Putamen (tissue), 1 donor: ENCODE data around the gene MSL3.

Experiments
- DNase-seq: peaks from one replicate; pipeline ENCODE4 v3.0.0-alpha.2; 2016; ENCODE audit warnings: low spot score

Gene MSL3, protein sequence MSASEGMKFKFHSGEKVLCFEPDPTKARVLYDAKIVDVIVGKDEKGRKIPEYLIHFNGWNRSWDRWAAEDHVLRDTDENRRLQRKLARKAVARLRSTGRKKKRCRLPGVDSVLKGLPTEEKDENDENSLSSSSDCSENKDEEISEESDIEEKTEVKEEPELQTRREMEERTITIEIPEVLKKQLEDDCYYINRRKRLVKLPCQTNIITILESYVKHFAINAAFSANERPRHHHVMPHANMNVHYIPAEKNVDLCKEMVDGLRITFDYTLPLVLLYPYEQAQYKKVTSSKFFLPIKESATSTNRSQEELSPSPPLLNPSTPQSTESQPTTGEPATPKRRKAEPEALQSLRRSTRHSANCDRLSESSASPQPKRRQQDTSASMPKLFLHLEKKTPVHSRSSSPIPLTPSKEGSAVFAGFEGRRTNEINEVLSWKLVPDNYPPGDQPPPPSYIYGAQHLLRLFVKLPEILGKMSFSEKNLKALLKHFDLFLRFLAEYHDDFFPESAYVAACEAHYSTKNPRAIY

DNA sequence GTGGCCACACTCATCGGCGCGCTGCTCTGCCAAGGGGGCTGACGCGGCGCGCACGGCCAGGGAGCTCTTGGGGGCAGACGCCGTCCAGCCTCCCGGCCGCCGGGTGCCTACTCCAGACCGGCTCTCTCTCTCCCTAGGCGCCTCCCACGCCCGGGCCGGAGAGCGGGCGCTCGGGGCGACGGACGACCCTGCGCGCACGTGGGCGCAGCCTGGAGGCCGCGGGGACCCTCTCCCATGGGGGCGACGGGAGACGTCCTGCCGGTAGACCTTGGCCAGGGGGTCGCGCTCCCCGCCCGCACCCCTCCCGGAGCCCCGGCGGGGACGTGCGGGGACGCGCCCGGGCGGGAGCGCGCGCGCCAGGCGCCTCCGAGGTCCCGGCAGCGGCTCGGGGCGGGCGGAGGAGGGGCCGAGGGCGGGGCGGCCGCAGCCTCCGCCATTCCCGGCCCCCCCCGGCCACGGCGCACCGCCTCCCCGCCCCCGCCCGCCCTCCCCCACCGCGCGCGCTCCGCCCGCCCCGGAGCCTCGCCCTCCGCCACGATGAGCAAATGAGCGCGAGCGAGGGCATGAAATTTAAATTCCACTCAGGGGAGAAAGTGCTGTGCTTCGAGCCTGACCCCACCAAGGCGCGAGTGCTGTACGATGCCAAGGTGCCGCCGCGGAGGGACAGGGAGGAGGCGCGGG, at the start of gene MSL3:
TSS of gene MSL3 (plus strand) at position 519 of the 681 bp plus-strand sequence. CDS start at position 546, 27 bp downstream.
- peak; percentile 74 for DNase-seq

- no peak for DNase-seq
Observed at GRCh38 chrX:11722304-11722703, 35.7 kb upstream of the MSL3 start.

DNA sequence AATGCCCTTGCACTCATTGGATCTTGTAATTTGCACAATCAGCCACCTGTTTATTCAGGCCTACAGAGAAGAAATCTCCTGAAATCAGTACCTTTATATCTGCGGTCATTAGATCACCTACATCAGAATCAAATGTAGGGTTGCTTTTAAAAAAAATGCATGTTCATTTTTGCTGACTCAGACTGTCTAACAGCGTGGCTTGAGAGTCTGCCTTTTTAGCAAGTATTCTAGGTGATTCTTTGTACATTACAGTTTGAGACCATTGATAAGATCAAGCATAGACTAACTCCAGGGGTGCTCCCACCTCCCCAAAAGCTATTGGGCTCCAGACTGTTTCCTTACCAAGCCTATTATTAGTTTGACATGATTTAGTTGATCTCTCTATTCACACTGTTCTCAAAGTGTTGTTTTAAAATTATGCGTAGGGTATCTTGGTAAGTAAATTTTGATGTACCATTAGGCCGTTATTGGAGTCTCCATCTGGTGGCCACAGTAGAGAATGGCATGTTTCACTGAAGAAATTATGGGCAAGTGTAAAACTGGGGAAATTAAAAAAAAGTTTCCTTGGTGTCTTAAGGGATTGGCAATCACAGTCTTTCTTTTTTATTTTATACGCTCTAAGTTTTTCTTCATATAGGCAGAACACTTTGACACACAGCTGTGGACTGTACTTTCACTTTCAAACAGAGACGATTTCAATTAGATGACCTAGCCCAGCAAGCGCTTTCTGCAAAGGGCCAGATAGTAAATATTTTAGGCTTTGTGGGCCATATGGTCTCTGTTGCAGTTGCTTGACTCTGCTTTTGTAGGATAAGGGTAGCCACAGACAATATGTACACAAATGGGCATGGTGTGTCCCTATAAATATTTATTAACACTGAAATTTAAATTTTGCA, 33.7 kb upstream of the MSL3 start:
- no peak for DNase-seq

DNA sequence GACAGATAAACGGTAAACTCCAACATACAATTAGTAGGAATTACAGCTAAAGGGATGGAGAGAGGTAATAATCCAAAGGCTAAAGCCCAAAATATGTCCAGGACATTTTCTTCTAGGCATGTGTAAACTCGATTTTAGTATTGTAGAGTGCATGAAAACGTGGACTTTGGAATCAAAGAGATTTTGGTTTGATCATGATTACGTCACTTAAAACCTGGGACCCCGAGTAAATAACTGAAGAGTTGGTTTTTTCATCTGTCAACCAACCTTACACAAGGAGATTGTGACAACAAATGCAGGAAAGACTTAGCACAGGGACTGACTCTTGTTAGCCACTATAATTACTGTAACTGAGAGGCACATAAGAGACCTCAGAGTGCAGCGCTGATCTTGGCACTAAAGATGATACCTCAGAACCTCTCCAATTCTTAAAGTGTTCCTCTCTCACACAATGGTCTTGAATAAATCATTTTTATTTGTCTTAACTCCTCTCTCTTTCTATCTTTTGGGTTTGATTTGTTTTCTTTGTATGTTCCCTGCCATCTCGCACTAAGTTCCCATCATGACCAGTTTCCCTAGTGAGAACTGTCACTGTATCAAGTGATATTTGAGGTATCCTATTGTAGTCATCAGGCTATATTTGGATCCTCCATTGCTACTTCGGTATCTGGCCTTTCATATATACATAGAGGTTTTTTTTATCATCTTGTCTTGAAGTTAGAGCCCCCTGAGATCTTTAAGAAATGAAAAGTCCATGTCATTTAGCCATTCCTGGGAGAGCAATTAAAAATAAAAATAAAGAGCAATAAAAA, 32.2 kb upstream of the MSL3 start:
- DNase-seq: no peak

DNA sequence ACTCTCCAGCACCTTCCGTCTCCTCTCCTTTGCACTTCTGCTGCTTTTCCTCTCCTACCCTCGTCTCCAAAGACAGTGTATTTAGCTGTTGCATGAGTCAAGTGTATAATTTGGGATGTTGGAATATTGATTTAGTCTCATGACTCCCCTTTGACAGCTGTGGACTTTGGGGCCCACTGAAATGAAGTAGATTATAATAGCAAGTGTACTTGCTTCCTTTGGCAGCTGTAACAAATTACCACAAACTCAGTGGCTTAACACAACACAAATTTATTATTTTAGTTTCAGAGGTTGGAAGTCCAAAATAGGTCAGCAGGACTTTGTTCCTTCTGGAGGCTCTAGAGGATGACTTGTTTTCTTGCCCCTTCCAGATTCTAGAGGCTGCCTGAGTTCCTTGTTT, 29.5 kb upstream of the MSL3 start:
- DNase-seq: no peak

DNA sequence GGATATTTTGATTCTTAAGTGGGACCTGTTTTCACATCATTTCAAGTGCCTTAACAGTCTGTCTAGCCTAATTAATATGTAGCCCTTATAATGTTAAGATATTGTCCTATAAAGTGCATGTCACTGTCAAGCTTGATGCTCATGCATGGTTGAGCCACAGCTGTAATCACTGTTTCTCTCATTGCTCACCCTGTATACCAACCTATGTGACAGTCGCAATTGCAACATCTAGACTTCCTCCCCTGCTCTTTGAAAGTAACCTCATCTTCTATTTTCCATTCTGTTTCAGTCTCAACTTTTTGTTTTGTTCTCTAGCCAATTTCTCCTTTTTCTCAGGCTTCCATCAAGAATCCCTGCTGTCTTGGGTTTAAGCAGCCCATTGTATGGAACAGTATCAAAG, 24.4 kb upstream of the MSL3 start:
- DNase-seq: no peak

DNA sequence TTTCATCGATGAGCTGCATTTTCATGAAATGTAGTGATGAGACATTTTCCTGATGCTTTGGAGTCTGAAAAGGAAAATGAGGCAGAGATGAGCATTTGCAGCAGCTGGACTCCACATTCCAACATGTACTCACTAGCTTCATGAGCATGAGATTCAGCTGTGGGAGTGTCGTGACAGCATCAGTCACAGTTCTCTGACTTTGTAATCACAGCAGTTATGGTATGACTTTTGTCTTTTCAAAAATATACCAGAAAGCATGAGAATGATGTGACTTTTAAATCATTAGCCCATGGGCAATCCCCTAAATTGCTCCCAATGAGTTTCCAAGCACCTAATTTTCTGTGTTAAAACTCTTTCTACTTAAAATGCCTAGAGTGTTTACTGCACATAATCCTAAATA, 18.3 kb upstream of the MSL3 start:
- DNase-seq: no peak

- DNase-seq: no peak
Observed at GRCh38 chrX:11740794-11741193, 17.2 kb upstream of the MSL3 start.

DNA sequence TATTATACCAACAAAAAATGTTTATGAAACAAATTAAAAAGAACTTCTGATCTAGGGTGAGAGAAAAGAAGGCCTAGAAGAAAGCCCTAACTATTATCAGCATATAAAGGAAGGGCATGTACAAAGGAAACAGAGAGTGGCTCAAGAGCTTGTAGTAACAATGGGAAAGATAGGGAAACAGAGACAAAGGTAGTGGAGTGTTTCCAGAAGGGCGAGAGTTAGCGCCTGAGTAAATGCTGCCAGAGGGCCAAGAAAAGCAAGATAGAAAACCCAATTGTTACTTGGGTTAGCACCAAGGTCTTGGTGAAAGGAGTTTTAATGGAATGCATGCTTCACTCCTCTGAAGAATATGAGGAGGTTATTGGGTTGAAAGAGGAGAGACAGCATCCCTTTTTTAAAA, 16.5 kb upstream of the MSL3 start:
- no peak for DNase-seq

DNA sequence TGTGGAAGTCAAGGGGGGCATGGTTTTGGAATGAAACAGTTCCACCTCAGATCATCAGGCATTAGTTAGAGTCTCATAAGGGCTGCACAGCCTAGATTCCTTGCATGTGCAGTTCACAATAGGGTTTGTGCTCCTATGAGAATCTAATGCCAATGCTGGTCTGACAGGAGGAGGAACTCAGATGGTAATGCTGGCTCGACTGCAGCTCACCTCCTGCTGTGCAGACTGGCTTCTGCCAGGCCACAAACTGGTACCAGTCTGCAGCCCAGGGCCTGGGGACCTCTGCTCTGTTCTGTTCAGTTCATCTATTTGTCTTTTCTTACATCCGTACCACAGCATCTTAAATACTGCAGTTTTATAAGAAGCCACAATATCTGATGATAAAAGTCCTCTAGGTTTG, 12.2 kb upstream of the MSL3 start:
- no peak for DNase-seq

DNA sequence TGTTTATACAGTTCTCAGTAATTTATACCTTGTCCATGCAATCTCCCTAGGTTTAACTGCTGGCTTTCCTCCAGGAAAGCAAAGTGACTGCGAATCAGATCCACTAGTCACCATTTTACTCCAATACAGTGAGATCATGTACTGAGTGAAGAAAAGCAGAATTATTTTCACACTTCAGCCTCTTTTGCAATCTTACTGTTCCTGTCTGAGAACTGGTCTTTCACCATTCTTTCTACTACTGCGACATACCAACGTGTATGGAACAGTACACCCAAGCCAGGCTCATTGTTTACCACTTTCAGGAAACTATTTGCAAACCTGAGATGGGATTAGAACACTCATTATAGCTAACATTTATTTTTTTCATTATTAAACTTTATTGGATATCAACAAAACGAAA, 8.0 kb upstream of the MSL3 start:
- DNase-seq: no peak

DNA sequence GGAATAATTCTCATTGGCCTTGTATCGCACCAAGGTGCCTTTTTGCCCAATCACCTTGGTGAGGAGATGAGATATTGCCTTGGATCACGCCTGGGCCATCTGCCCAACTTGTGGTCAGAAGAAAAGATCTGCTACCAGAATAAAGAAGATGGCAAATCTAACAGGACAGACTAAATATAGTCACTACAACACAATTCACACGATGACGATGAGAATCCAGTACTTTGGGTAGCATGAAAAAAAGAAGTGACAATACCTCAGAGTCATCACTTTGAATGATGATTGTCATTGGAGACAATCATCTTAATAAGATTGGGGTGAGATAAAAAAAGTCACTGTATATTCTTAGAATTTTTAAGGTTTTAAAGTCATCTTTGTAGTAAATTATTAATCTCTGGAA, 7.3 kb upstream of the MSL3 start:
- DNase-seq: no peak

GRCh38 chrX:11751261-11751660, 6.8 kb upstream of the MSL3 start:
- DNase-seq: no peak

DNA sequence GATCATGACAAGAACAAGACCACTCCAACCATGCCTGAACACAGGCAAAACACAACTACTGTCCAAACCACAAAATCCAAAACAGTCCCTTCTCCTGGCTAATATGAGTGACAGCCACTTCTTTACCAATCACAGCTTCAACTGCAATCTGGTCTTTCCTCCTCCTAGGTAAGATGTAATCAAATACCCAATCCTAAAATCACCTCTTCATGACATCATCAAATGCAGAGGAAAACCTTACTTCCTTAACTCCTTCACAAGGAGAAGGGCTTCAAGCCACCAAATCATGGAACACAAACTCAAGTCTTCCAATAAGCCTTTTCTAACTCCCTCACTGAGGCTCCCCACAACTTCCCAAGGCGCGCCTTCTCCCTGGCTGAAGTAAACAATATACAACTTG, 4.4 kb upstream of the MSL3 start:
- no peak for DNase-seq

- DNase-seq: no peak
Observed at GRCh38 chrX:11754958-11755645, 2.9 kb upstream of the MSL3 start.

- DNase-seq: no peak
Observed at GRCh38 chrX:11755724-11756123, 2.3 kb upstream of the MSL3 start.

DNA sequence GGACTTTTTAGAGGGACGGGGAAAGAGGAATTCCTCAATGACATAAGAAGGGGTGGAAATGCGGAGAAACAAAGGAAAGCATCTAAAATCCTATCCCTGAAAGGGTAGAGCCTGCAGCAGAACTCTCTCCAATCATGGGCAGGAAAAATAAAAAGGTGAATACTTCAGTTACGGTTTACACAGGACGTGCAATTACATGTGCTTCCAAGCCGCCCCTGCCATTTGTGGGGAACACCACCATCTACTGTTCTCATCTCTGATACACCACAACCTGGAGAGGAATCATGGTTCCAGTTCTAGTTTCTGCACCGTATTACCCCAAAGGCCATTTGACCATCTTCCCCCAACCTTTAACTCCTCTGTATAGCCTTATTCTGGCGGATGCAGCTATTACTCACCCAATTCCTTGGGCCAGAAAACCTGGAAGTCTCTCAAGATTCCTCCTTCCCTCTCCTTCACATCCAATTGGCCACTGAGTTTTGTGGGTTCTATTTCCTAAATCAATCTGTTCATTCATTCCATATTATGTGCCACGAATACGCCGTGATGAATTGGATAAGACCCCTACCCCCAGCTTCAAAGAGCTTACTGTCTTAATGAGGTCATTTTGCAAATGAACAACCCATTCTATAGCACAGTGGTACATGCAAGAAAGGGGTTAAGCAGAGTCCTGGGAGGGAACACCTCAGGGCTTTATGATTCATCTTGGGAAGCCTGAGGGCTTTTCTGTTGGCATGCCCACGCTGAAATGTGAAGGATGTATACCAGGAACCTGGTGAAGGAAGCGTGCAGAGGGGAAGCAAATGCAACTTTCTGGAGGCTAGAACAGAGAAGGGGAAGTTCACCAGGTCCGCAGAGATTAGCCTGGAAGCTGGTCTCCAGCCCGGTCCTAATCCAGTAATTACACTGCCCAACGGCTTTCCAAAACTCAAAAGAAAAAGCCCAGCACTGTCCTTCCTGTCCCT, 1.4 kb upstream of the MSL3 start:
- DNase-seq: no peak

GRCh38 chrX:11757397-11757718, 679 bp upstream of the MSL3 start:
- DNase-seq: no peak

- DNase-seq: peak; percentile 82
Observed at GRCh38 chrX:11758400-11759171, 549 bp downstream of the MSL3 start.
